ENCODE measurements around the gene URI1.

GRCh38 chr19:29939628-29940027, 2.4 kb upstream of the URI1 start:
- TF ChIP-seq CTCF (IDR thresholded peaks at IDR 0.05): no peak
- no peak for TF ChIP-seq POLR2A (IDR thresholded peaks at IDR 0.05)
